SJCRH30 (cell line): ENCODE data around the gene GPC5. TPM values are rescaled to one million over a fixed set of nuclear protein-coding genes. Genes with fewer than 3 reads are reported as not detected.

Experiments used
- DNase-seq, 2 experiments: peaks; one replicate each; pipeline ENCODE4 v3.0.0-alpha.2; 2015 to 2020
- H3K27ac ChIP-seq: fragments of 250-450 bp; sonication (Bioruptor Pico); 2 replicates; pipeline ENCODE4 v1.5.1; 2020; ENCODE audit warnings: mild to moderate bottlenecking, moderate library complexity
- H3K27me3 ChIP-seq: fragments of 250-450 bp; sonication (Bioruptor Pico); 2 replicates; pipeline ENCODE4 v1.5.1; 2020; ENCODE audit warnings: mild to moderate bottlenecking, moderate library complexity
- H3K36me3 ChIP-seq: fragments of 250-450 bp; sonication (Bioruptor Pico); 2 replicates; pipeline ENCODE4 v1.5.1; 2020; ENCODE audit warnings: mild to moderate bottlenecking, moderate library complexity
- H3K4me1 ChIP-seq: fragments of 250-450 bp; sonication (Bioruptor Pico); 2 replicates; pipeline ENCODE4 v1.5.1; 2020; ENCODE audit warnings: mild to moderate bottlenecking, moderate library complexity
- H3K4me3 ChIP-seq: fragments of 250-450 bp; sonication (Bioruptor Pico); 2 replicates; pipeline ENCODE4 v1.5.1; 2020; ENCODE audit warnings: mild to moderate bottlenecking, moderate library complexity
- H3K9me3 ChIP-seq: fragments of 250-450 bp; sonication (Bioruptor Pico); replicated peaks from 2 replicates; pipeline ENCODE4 v1.5.1; 2020; ENCODE audit warnings: mild to moderate bottlenecking, moderate library complexity
- total RNA-seq: library from RNA; depleted of rRNA; stranded (reverse); fragments of >200 nt; shearing (Covaris generic); gene quantifications from 2 replicates; pipeline ENCODE4 v1.2.3, GENCODE V29; 2014; rRNA removed

GPC5 gene
- total RNA-seq, 1 experiment from 2014 or later: 0.49 TPM

- Histone ChIP-seq H3K4me1 (no peaks in the 10 kb centered on the region), H3K27me3 (no peaks in the 10 kb centered on the region), H3K27ac (no peak overlapping the region), H3K36me3 (no peaks in the 10 kb centered on the region), H3K4me3 (no peak overlapping the region), H3K9me3 (no peaks in the 10 kb centered on the region)
- DNase-seq: no peak
Measured at GRCh38 chr13:92912629-92913028, 1514.2 kb downstream of the GPC5 start.

DNA sequence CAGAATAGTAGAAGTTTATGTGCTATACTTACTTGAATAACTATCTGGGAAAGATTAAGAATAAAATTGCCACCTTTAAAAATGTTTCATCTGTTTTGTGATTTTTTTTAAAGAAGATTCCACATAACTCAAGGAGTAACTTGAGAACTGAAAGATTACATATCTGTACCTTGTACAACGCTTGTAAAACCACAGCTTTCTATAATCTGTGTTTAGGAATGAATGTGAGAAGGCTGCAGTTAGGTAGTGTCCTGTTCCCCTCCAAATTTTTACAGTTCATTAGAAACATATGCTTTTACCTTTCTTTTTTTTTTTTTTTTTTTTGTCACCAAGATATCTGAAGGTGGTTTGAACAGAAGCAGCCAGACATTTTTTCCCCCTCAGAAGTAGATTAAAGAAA lies 1515.4 kb downstream of the GPC5 start:
- Histone ChIP-seq H3K4me3 (no peak overlapping the region), H3K36me3 (no peaks in the 10 kb centered on the region), H3K9me3 (no peaks in the 10 kb centered on the region), H3K27me3 (no peaks in the 10 kb centered on the region), H3K4me1 (no peaks in the 10 kb centered on the region), H3K27ac (no peak overlapping the region)
- DNase-seq: no peak

Other genes with a start within 250 kb of the GPC5 start
- 43.9 and 55.8 TPM in 2 replicates for gene MIR17HG, start 50.9 kb upstream of the GPC5 start, total RNA-seq